GM18873 (cell line): ENCODE measurements around the gene DAGLA.
A peak's percentile ranks its signal among the peaks of the same experiment; 100 is the strongest.

Experiments
- ATAC-seq: cut with Tn5 transposase; IDR thresholded peaks from one replicate; pipeline ENCODE4 v1.9.1; 2021; ENCODE audit warnings: mild to moderate bottlenecking, moderate library complexity, moderate number of reproducible peaks; ENCODE audit not compliant: unreplicated experiment, low FRiP score

The DAGLA gene

GRCh38 chr11:61775606-61776554 is 95.7 kb downstream of the DAGLA start:
- no peak for ATAC-seq

- no peak for ATAC-seq
These were observed 96.4 kb downstream of the DAGLA start for GRCh38 chr11:61776561-61777075.

DNA sequence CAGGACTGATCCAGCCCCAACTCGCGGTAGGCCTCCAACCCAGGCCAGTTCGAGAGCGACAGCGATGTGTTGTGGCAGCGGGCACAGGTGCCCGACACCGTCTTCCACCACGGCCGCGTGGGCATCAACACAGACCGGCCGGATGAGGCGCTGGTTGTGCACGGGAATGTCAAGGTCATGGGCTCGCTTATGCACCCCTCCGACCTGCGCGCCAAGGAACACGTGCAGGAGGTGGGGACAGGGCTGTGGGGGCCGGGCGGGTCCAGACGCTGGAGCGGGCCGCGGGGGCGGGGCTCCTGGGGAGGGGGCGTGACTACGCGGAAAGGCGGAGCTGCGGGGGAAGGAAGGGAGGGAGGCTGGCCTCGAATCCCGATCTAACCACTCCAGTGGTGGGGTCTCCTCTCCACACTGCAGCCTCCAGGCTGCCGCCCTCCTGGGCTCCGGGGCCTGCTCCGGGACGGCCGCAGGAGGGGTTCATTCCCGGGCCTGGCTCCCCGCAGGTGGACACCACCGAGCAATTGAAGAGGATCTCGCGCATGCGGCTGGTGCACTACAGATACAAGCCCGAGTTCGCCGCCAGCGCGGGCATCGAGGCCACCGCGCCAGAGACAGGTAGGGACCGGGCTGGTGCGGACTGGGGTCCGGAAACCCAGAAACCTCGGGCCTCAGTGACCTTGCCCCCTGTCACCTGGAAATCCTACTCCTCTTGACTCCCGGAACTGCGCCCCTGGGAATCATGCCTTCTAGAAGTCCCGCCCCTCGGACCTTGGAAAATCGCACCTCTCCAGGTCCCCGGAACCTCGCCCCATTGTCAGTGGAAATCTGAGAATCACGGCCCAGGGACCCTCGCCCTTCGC is 97.3 kb downstream of the DAGLA start:
- no peak for ATAC-seq

- ATAC-seq: no peak
These were observed 98.2 kb downstream of the DAGLA start for GRCh38 chr11:61778357-61778886.

DNA sequence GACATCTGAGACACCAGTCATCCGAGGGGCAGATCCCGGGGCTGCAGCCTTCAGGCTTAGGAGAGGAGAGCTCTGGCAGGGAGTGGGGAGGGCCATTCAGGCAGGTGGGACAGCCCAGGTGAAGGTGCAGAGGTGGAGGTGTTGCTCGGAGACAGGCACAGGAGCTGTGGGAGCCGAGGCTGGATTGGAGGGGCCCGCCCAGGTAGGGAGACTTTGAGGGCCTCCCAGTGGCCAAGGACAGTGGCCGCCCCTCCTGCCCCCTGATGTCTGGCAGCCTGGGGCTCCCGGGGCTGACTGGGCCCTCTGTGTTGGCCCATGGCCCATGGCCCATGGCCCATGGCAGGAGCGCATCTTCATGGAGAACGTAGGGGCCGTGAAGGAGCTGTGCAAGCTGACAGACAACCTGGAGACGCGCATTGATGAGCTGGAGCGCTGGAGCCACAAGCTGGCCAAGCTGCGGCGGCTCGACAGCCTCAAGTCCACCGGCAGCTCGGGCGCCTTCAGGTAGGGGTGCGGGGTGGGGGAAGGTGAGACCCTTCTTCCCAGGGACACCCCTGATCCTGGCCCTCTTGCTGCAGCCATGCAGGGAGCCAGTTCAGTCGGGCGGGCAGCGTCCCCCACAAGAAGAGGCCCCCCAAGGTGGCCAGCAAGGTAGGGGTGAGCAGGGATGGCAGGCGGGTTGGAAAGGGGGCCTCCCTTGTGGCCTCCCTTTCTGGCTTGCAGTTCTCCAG is 98.9 kb downstream of the DAGLA start:
- no peak for ATAC-seq

DNA sequence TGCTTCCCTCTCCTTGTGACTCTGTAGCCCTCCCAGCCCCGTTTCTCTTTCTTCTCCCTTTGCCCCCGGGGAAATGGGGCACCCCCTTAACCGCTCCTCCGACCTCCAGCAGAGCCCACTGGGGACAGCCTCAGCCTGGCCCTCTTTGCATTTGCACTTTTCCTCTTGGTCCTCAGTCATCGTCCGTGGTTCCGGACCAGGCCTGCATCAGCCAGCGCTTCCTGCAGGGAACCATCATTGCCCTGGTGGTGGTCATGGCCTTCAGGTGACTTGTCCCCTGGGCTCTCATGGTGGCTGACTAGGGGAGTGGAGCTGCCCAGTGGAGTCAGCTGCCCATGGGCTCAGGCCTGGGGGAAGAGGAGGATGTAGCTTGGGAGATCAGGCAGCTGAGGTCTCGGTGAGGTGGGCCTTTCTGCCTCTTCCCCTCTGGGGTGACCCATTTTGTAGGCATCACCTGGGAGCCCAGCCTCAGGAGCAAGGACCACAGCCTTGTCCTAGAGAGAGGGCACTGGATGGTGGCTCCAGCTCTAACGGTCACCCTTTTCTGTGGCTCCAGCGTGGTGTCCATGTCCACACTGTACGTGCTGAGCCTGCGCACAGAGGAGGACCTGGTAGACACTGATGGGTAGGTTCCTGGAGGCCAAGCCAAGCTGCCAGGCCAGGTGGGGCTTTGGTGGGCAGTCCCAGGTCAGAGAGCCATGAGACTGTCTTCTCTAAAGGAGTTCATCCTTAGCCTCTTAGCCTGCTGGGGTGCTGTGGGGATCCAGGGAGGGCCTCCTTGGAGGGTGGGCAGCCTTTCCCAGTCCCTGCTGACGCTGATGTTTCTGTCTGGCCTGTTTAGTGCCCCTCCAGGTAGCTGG is 99.7 kb downstream of the DAGLA start:
- ATAC-seq: no peak

DNA sequence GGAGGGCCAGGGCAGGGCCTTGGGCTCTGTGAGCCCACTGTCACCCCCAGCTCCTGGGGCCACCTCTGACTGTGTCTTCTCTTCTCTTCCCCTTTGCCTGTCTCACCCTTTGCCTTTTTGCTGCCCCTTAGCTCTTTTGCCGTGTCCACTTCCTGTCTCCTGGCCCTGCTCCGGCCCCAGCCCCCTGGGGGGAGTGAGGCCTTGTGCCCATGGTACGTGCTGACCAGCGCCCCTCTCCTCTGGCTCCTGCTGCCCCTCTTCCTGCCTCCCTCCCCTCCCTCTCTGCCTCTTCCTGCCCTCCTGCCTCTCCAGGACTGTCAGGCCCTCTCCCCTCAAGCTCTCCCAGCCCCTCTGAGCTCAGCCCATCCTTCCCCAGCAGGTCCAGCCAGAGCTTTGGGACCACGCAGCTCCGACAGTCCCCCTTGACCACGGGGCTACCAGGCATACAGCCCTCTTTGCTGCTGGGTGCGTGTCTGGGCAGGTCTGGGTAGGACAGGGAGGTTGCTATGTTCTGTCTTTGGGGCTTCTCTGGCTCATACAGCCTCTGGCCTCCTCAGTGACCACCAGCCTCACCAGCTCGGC is 100.5 kb downstream of the DAGLA start:
- no peak for ATAC-seq

GRCh38 chr11:61781585-61781984 is 101.4 kb downstream of the DAGLA start:
- no peak for ATAC-seq

DNA sequence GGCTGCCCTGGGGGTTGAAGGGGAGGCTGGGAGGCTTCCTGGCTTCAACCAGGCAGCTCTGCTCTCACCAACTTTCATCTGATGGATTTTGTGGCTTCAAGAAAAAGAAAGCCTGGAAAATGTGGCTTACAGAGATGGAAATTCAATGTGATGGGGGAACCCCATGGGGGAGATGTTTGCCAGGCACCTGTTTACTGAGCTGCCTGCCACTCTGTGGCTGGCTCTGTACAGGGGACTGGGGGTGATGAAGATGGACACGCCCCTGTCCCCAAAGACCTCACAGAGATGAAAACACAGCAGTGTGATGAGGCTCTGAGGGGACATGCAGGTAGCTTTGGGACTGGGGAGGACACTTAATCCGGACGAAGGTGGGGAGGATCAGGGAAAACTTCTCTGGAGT is 102.1 kb downstream of the DAGLA start:
- ATAC-seq: no peak

DNA sequence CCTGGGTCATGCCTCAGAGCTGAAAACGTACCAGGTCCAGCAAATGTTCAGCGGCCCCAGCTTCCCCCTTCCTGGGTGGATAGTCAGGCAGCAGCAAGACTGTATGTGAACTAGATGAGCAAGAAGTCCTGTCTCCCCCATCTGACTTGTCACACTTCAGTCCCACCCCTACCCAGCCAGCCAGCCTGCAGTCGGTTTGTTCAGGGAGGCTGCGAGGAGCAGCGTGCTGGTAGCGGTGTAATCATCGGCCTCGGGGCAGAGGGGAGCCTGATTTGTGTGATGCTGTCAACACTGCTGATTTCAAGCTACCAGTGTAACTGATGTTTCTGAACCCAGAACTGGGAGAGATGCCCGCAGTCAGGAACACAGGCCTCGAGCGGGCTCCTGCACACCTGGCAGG is 102.7 kb downstream of the DAGLA start:
- ATAC-seq: no peak

GRCh38 chr11:61783717-61784505 is 103.7 kb downstream of the DAGLA start:
- ATAC-seq: no peak

- ATAC-seq: no peak
These were observed 104.3 kb downstream of the DAGLA start for GRCh38 chr11:61784506-61784805.

GRCh38 chr11:61785837-61786402 is 105.7 kb downstream of the DAGLA start:
- no peak for ATAC-seq

DNA sequence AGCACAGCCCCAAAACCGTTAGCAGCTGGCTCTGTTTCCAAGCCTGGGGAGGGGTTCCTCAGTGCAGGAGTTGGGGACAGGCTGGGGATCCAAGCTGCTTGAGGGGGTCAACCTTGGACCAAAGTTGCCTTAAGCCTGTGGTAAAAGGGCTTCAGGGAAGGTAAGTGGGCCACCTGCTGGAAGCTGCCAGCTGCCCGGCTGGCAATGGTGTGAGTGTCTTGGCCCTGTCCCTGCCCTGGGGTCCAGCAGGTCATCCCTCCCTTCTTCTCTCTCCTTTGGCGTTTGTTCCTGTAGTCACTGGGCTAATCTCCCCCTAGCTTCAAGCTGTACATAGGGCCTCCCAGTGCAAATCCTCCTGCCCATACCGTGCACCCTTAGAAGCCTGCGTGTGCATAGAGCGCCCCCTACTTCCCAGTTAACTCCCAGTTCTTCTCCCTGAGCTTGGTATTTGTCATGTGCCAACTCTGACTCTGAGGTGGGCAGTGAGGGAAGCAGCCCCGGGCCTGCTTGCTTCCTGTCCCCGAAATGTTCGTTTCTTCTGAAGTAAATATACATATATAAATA is 107.8 kb downstream of the DAGLA start:
- ATAC-seq: no peak

- no peak for ATAC-seq
These were observed 111.6 kb downstream of the DAGLA start for GRCh38 chr11:61791737-61792309.

GRCh38 chr11:61792310-61793082 is 112.3 kb downstream of the DAGLA start, which contains the start of the genes FEN1 and TMEM258:
TSS of gene FEN1 (plus strand) at chr11:61792911. CDS start at chr11:61795362, 2,451 bp downstream.
TSS of gene TMEM258 (minus strand) at chr11:61792599. CDS start at chr11:61792558, 41 bp downstream.
- peak; percentile 76 for ATAC-seq
